Measurements from ENCODE around the gene LOXHD1. TPM values are rescaled to one million over a fixed set of nuclear protein-coding genes. Genes with fewer than 3 reads are reported as not detected.

Gene LOXHD1
- total and polyA plus RNA-seq, 2 of the 13 experiments (the other 11 are each of a cell fraction or from before 2014, with no cell fraction given): not detected

DNA sequence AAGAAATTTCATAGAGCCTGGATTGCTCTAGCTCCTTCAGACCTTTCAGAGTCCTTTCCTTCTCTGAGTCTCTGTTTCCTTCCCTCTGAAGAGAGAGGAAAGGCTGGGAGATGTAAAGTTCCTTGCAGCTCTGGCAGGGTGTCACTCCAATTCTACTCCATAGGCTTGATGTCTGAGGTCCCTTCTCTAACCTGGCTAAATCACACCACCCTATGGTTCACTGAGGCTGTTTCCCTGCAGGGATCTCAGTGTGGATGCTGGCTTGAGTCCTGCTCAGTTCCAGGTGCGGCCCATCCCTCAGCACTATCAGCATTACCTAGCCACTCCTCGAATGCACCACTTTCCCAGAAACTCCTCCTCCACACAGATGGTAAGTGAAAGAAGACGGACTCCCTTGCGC is 209.7 kb downstream of the LOXHD1 start (continued):
- TF ChIP-seq, protein P1, sequence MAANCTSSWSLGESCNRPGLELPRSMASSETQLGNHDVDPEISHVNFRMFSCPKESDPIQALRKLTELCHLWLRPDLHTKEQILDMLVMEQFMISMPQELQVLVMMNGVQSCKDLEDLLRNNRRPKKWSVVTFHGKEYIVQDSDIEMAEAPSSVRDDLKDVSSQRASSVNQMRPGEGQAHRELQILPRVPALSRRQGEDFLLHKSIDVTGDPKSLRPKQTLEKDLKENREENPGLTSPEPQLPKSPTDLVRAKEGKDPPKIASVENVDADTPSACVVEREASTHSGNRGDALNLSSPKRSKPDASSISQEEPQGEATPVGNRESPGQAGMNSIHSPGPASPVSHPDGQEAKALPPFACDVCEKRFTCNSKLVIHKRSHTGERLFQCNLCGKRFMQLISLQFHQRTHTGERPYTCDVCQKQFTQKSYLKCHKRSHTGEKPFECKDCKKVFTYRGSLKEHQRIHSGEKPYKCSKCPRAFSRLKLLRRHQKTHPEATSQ (CRISPR knock-in tag; IDR thresholded peaks at IDR 0.05; ENCODE audit: borderline replicate concordance): no peak
- TF ChIP-seq, protein P2, sequence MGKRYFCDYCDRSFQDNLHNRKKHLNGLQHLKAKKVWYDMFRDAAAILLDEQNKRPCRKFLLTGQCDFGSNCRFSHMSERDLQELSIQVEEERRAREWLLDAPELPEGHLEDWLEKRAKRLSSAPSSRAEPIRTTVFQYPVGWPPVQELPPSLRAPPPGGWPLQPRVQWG (CRISPR knock-in tag; IDR thresholded peaks at IDR 0.05; ENCODE audit: borderline replicate concordance, low read depth): no peak
- TF ChIP-seq ZBTB4 (CRISPR knock-in tag; IDR thresholded peaks at IDR 0.05; ENCODE audit: borderline replicate concordance): no peak
- no peak for TF ChIP-seq HNF1B (CRISPR knock-in tag; IDR thresholded peaks at IDR 0.05)
- no peak for TF ChIP-seq GATAD2A (CRISPR knock-in tag; IDR thresholded peaks at IDR 0.05)
- TF ChIP-seq FOXA3 (CRISPR knock-in tag; IDR thresholded peaks at IDR 0.05): no peak
- no peak for TF ChIP-seq ZNF7 (CRISPR knock-in tag; IDR thresholded peaks at IDR 0.05)
- TF ChIP-seq NFE2L1 (CRISPR knock-in tag; IDR thresholded peaks at IDR 0.05; ENCODE audit: borderline replicate concordance): no peak
